HG02852 (cell line): ENCODE data around the gene ANAPC5.
A peak's percentile ranks its signal among the peaks of the same experiment; 100 is the strongest.
"Not testable (repeated sequence)": the region's sequence is repeated elsewhere in the genome, so short reads cannot be mapped to it uniquely, and the experiment has no call there.

Source experiments
- ATAC-seq: cut with Tn5 transposase; IDR thresholded peaks from one replicate; pipeline ENCODE4 v1.9.1; 2021; ENCODE audit warnings: mild to moderate bottlenecking, moderate library complexity; ENCODE audit not compliant: unreplicated experiment

ANAPC5 gene

DNA sequence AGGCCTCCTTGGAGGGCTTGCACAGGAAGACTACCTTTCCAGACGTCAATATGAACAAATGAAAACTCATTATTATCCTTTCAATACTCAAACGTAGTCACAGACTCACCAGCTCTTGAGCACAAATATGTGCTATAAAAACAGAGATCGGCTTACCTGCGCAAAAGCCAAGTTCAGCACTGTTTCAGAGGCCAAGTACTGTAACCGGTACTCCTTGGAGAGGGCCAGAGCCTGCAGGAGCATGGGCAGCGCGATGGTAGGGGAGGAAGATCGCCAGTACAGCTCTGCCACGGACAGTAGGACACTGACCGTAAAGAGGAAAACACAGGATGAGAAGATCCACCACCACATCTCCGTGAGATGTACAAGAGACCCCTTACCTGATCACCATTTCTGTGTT lies 34.1 kb downstream of the ANAPC5 start:
- ATAC-seq: no peak

DNA sequence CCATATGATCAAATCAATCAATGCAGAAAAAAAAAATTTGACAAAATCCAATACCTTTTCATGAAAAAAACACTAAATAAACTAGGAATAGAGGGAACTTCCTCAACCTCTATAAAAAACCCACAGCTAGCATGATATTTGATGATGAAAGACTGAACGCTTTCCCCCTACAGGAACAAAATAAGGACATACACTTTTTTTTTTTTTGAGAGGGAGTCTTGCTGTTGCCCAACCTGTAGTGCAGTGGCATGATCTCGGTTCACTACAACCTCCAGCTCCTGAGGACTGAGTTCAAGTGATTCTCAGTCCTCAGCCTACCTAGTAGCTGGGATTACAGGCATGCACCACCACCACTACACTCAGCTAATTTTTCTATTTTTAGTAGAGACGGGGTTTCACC lies 37.8 kb downstream of the ANAPC5 start:
- ATAC-seq: no peak

GRCh38 chr12:121310231-121310630 lies 42.0 kb downstream of the ANAPC5 start:
- ATAC-seq: not testable (repeated sequence)

GRCh38 chr12:121307397-121307796 lies 44.8 kb downstream of the ANAPC5 start:
- not testable (repeated sequence) for ATAC-seq

DNA sequence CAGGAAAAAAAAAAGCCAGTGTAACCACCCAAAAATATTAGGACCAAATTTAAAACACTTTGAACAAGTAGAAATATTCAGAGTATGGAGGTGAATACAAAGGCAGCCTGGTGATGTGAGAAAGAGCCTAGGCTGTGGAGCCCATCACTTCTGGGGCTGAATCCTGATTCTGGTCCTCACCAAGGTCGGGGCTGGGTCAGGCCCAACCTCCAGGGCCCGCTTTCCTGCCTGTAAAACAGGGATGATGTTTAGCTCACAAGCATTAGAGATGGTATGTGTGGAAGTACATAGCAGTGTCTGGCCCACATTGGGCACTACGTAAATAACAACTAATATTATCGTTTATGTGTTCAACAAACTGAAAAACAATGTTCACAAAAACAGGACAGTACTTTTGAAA lies 47.9 kb downstream of the ANAPC5 start:
- no peak for ATAC-seq

- no peak for ATAC-seq
Observed at GRCh38 chr12:121301876-121302275, 50.3 kb downstream of the ANAPC5 start.

GRCh38 chr12:121300083-121300819 lies 52.0 kb downstream of the ANAPC5 start:
- no peak for ATAC-seq

DNA sequence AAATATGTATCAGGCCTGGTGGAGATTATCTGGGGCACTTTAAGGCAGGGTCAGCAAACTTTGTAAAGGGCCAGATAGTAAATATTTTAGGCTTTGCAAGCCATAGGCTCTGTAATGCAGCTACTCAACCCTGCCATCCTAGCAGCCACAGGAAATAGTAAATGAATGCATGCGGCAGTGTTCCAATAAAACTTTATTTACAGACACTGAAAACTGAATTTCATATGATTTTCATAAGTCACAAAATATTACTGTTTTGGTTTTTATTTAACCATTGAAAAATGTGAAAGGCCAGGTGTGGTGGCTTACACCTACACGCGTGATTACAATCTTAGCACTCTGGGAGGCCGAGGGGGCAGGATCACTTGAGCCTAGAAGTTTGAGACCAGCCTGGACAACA lies 52.5 kb downstream of the ANAPC5 start:
- ATAC-seq: no peak

DNA sequence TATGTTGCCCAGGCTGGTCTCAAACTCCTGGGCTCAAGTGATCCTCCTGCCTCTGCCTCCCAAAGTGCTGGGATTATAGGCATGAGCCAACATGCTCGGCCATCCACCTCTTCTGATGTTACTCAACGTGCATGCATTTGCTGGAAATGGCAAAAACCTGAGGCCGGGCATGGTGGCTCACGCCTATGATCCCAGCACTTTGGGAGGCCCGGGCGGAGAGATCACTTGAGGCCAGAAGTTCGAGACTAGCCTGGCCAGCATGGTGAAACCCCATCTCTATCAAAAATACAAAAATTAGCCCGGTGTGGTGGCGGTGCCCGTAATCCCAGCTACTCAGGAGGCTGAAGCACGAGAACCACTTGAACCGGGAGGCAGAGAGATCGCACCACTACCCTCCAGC lies 53.8 kb downstream of the ANAPC5 start:
- ATAC-seq: not testable (repeated sequence)

GRCh38 chr12:121297435-121297991 lies 54.7 kb downstream of the ANAPC5 start:
- no peak for ATAC-seq

GRCh38 chr12:121296618-121297434 lies 55.4 kb downstream of the ANAPC5 start, which contains the start of gene CAMKK2:
CAMKK2 (minus strand) TSS chr12:121296709; CDS start chr12:121274526, 22,183 bp downstream.
- peak; percentile 70 for ATAC-seq

GRCh38 chr12:121295746-121296617 lies 56.2 kb downstream of the ANAPC5 start:
- ATAC-seq: peak; percentile 21

DNA sequence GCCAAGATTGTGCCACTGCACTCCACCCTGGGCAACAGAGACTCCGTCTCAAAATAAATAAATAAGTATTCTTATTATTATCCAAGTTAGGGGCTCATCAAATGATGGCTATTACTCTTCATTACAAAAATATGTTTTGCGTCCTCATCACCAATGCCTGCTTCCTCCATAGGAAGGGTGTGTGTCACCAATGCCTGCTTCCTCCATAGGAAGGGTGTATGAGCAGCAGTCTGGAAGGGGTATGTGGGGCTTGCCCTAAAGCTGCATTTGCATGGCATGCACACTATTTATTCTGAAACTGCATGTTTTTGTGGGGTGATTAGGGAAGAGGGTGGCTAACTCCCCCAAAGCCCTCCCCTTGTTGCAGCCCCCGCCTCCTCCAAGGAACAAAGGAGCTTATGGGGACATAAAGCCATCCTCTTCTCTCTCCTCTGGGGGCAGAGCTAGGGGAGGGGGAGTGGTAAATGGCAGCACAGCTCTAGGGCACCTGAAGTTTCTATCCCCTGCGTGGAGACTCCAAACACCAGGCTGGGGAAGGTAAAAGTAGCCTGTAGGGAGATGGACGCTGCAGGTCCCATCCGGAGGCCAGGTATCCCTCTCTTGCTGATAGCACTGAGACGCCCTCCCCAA lies 57.0 kb downstream of the ANAPC5 start:
- no peak for ATAC-seq

DNA sequence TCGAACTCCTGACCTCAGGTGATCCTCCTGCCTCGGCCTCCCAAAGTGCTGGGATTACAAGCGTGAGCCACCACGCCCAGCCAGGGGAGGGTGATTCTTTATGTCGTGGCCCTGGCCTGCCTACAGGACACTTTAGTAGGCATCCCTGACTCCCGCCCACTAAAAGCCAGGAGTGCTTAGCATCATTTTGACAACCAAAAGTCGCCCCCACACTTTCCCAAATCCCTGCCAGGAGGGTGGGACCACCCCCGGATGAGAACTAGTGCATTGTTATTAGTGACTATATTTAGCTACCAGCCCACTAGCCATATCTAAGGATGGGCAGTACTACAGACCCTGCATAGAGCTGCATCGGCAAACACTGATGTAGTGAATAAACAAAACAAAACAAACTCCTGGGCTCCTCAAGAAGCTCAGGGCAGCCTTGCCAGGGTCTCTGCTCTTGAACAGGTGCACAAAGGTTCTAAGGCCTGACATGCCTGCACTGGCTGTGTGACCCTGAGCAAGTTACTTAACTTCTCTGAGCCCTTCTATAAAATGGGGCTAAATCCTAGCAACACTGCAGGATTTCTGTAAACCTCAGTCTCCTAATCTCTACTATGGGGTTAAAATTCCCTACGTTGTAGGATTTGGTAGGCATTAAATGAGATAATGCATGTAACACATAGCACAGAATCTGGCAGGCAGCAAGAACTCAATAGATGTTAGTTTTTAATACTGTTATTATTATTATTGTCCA lies 57.9 kb downstream of the ANAPC5 start:
- ATAC-seq: no peak

- ATAC-seq: no peak
Observed at GRCh38 chr12:121293603-121294002, 58.6 kb downstream of the ANAPC5 start.

GRCh38 chr12:121290410-121290809 lies 61.8 kb downstream of the ANAPC5 start:
- ATAC-seq: no peak

DNA sequence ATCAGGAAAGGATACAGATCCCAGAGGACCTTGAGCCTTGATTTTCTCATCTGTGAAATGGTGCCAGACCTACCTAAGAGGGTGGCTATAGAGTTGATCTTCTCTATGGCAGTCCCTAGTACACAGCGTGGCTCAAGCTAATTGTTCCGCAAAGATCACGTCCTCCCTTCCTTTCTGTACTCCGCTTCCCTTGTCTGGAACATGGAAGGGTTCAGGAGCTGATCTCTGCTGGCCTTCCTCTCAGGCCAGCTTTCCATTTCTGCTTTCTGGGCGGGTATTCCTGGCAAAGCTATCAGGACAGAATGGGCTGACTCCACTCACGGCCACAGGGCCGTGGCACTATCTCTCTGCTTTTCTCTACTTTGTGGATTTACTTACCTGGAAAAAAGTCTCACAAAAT lies 62.2 kb downstream of the ANAPC5 start:
- no peak for ATAC-seq

DNA sequence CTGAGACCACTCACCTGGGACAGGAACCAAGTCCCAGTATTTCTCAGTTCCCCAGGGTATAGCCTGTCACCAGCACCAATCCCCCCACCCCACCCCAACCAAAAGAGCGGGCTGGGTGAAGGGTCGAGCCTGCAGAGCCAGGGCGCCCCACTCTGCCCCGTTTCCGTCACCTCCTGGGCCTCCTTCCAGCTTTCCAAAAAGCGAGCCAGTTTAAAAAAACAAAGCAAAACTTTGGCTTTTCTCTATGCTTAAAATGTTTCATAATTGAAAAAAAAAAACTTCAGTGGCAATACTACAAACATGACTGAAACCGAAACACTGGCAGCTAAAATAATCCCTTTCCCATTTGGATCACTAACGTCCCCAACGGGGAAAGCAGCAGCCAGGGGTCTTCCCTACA lies 63.2 kb downstream of the ANAPC5 start:
- ATAC-seq: no peak

- no peak for ATAC-seq
Observed at GRCh38 chr12:121288158-121288845, 63.9 kb downstream of the ANAPC5 start.
